Posterior vena cava (tissue), 2 donors: ENCODE data around the gene ERC2. TPM values are rescaled to one million over a fixed set of nuclear protein-coding genes. Genes with fewer than 3 reads are reported as not detected.

Source experiments
- DNase-seq: peaks from one replicate; pipeline ENCODE4 v3.0.0-alpha.2; 2020; ENCODE audit warnings: low spot score
- intact Hi-C, 2 donors: fragments of 100-400 bp; cut with DNase I; formaldehyde crosslinking; loops; one replicate each; pipeline versions ENCODE4 v1.14.1 to v1.14.2; 2022 to 2023
- total RNA-seq, 2 donors: library from RNA; stranded (reverse); fragmentation: NEBNext Ultra II Directional; extraction: Animal tissue kit (Norgen Biotek cat#: 25700); gene quantifications; one replicate each; pipeline ENCODE4 v1.2.1, GENCODE V29; 2021
- donor health status: DM: yes; HTN: yes; CAD: no.
- donor health status: DM: yes; HTN: yes; CAD: no.

ERC2 gene
- total RNA-seq, 2 donors from 2014 or later: 0.14 TPM

DNA sequence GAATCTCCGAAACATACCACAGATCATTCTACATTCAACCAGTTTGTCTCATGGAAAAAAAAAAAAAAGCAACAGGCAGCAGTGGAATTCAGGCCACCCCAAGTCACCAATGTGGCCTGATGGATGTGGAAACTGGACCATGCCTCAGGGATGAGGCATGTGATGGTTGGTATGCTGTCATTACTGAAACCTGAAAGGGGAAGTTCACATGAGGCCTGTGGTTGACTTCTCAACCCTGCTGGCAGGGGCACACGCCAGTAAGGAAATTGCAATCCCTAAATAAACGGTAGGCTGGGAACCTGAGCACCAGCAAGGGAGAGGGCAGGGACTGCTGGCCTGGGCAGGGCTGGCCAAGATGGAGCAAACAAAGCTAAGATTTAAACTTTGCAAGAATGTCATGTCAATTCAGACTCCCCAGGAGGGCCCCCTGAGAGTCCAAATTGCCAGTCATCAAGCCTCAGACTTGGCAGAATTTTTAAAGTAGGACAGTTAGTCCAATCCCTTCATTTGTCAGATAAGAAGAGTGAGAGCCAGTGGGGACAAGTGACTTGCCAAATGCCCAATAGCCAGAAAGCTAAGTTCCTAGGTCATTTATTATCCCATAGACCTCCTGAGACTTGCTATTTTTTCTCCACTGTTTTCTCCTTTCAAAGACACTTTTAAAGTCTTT is 310.4 kb downstream of the ERC2 start:
- intact Hi-C loops: no loop called here
- no peak for DNase-seq

- DNase-seq: no peak
- intact Hi-C loops: no loop called here
These were observed 314.0 kb downstream of the ERC2 start for GRCh38 chr3:56154297-56154696.

DNA sequence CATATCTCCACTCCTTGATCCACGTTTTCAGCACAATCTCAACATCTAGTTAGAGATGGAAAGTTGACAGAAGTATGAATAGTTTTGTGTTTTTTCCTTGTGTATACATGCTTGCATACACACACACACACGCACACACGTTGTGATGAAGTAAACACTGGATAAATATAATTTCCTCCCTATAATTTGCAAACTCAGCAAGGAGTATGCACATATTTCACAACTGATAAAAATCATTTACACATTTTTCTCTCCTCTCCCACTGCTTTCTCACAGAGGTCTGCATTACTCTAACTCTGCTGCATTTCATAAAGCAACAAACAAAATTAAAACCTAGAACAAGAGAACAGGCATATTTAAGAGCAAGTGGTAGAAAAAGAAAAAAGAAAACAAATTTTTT is 320.9 kb downstream of the ERC2 start:
- no peak for DNase-seq
- intact Hi-C loops: no loop called here

GRCh38 chr3:56145410-56145809 is 322.9 kb downstream of the ERC2 start:
- intact Hi-C loops: no loop called here
- no peak for DNase-seq

DNA sequence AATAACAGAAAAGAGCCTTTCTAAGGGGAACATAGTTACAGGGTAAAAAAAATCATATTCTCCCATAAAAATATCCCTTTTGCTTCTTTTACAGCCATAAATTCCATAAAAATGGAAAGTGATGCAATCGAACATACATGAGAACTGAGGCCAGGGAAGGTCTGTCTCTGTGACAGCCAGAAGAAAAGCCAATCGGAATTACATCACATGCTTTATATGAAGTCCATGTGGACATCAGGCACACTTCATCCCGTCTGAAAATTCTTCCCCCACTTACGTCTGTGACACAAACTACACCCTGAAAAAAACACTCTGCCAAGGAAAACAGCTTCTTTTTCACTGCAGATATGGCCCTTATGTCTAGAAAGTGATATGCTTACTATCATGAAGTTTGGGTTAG is 323.5 kb downstream of the ERC2 start:
- DNase-seq: no peak
- intact Hi-C loops: no loop called here

GRCh38 chr3:56137415-56137814 is 330.9 kb downstream of the ERC2 start:
- intact Hi-C loops: no loop called here
- DNase-seq: no peak

- no peak for DNase-seq
- intact Hi-C loops: no loop called here
These were observed 331.8 kb downstream of the ERC2 start for GRCh38 chr3:56136514-56136913.

DNA sequence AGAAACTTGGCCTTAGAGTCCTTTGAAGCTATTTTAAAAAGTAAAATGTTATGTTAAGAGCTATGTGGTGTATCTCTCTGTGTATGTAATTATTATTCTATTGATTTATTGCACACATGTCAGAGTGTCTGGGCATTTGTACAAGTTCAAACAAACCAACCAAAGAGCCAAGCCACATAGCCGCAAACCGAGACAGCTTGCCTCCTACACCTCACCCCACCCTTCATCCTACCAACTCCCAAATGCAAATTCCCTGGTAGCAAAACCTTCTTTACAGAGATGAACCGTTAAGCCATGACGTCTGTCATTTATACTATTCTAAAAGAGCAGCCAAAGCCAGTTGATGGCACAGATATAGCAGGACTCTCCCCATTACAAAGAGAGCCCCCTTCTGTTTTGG is 332.3 kb downstream of the ERC2 start:
- intact Hi-C loops: no loop called here

DNA sequence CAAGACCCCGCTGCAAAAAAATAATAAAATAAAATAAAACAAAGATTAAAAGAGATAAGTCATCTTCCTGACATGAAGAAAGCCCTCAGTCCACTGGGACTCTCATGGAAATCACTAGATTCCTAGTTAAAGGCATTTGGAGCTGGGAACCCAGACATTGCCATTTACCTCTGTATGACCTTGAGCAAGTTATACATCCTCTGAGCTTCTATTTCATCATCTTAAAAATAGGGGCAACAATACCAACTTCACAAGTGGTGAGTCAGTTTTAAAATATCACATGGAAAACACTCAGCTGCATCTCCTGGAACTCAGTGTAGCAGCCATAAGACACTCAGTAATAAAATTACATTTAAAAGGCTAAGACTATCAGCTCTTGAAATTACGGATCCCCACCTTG is 334.8 kb downstream of the ERC2 start:
- DNase-seq: no peak
- intact Hi-C loops: no loop called here

More for the DNA sequence above, 332.3 kb downstream of the ERC2 start:
- no peak for DNase-seq

DNA sequence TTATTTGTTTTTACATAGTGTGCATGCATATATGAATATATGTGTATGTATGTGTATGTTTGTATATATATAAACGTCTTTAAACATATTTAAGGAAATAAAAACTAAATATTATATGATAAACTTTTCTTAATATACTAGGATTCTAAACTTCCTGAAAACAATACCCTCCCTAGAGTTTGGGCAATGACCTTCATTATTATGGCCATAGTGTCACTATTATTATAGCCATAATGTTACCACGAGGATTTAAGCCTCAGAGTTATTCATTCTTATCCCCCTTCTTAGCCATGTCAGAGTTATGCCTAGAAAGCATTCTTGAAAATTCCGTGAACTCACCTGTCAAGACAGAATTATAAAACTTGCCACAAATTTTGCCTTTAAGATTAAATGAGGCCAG is 335.5 kb downstream of the ERC2 start:
- intact Hi-C loops: no loop called here
- DNase-seq: no peak

- intact Hi-C loops: no loop called here
- DNase-seq: no peak
These were observed 336.2 kb downstream of the ERC2 start for GRCh38 chr3:56131974-56132590.

GRCh38 chr3:56130036-56130435 is 338.2 kb downstream of the ERC2 start:
- intact Hi-C loops: no loop called here
- DNase-seq: no peak

DNA sequence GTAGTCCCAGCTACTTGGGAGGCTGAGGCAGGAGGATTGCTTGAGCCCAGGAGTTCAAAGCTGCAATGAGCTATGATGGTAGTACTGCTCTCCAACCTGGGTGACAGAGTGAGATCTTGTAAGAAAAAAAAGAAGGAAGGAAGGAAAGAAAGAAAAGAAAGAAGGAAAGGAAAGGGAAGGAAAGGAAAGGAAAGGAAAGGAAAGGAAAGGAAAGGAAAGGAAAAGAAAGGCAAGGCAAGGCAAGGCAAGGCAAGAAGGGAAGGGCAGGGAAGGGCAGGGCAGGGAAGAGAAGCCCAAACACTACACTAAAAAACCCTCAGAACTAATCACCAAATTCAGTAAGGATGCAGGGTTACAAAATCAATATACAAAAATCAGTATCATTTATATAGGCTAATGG is 341.6 kb downstream of the ERC2 start:
- intact Hi-C loops: no loop called here

GRCh38 chr3:56125358-56126005 is 342.8 kb downstream of the ERC2 start:
- no peak for DNase-seq
- intact Hi-C loops: no loop called here

More for the DNA sequence above, 341.6 kb downstream of the ERC2 start:
- DNase-seq: no peak

GRCh38 chr3:56124546-56124945 is 343.7 kb downstream of the ERC2 start:
- intact Hi-C loops: no loop called here
- no peak for DNase-seq

DNA sequence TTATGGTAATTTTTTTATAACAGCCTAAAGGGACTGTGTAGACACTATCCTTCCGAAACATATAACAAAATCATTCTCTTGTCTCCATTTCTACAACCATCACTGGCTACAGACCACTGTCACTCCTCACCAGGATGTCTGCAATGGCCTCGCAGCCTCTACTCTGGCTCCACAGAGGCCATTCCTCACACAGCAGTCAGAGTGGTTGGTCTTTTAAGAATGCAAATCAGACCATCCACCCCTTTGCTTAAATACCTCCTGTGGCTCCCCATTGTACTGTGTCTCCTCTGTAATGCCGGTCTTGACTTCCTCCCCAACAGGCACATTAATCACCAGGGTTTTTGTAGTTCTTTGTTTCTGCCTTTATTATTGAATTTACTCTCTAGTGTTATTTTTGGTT is 344.8 kb downstream of the ERC2 start:
- DNase-seq: no peak
- intact Hi-C loops: no loop called here

GRCh38 chr3:56122911-56123310 is 345.4 kb downstream of the ERC2 start:
- intact Hi-C loops: no loop called here
- no peak for DNase-seq

- DNase-seq: no peak
- intact Hi-C loops: no loop called here
These were observed 346.6 kb downstream of the ERC2 start for GRCh38 chr3:56121716-56122115.

GRCh38 chr3:56119575-56120349 is 348.5 kb downstream of the ERC2 start:
- peak; percentile 75 for DNase-seq
- intact Hi-C loops: no loop called here

DNA sequence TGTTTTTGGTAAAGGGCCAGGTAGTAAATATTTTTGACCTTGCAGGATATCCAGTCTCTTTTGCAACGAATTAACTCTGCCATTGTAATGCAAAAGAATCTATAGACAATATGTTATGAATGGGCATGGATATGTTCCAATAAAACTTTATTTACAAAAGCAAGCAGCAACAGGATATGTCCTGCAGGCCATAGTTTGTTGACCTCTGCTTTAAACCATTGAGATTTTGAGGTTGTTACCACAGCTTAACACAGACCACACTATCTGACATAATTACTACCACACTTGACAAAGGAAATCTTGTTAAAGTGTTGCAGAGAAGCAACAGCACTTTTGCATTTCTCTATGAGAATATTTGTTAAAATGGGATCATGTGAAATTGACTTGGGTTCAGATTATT is 349.3 kb downstream of the ERC2 start:
- DNase-seq: no peak
- intact Hi-C loops: no loop called here
